CD4-positive, alpha-beta T cell treated with Interleukin-2 at 100 ng/mL for 4 hours (primary cell): ENCODE data around the gene SIX2.
"Not testable (repeated sequence)": the region's sequence is repeated elsewhere in the genome, so short reads cannot be mapped to it uniquely, and the experiment has no call there.

Experiments
- DNase-seq: peaks from one replicate; pipeline ENCODE4 v3.0.0-alpha.2; 2020; ENCODE audit warnings: low spot score

Gene SIX2

GRCh38 chr2:45009303-45009927, at the start of gene SIX2:
Gene SIX2 (minus strand): TSS chr2:45009452. CDS start chr2:45009110, 342 bp downstream.
- no peak for DNase-seq

DNA sequence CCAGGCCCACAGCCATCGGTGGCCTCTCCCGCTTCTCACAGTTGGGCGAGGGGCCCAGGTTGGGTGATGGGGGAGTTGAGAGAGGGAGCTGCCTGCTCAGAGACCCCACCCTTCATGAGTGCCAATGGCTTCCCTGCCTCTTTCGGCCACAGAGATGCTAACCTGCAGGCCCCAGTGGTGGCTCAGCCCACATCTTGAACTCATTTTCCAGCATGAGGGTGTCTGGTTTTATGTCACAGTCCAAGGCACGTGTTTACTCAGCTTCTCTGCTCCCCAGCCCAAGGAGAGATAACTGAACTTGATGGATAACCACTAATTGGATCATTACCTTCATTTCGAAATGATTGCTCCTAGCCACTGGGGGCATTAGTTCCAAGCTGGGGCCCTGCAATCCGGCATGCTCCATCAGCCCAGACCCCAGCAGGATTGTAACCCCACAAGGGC, 45.9 kb upstream of the SIX2 start:
- DNase-seq, result no peak

DNA sequence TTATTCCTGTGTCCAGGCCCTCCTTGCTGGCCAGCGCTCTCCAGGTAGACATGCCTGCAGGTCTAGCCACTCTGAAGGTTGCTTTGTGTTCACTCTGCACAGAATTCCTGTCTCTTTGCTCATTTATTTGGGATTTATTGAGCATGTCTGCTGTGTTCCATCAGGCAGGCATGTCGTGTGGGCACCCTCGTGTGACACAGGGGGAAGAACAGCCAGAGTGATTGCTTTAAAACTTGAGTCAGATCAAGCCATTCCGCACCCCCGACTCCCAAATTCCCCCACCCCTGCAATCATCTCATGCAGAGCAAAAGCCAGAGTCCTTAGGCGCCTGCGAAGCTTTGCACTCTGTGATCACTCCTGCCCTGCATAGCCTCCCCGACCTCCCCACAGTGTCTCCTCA, 44.7 kb upstream of the SIX2 start:
- no peak for DNase-seq

- no peak for DNase-seq
Observed at GRCh38 chr2:45052388-45052928, 43.2 kb upstream of the SIX2 start.

DNA sequence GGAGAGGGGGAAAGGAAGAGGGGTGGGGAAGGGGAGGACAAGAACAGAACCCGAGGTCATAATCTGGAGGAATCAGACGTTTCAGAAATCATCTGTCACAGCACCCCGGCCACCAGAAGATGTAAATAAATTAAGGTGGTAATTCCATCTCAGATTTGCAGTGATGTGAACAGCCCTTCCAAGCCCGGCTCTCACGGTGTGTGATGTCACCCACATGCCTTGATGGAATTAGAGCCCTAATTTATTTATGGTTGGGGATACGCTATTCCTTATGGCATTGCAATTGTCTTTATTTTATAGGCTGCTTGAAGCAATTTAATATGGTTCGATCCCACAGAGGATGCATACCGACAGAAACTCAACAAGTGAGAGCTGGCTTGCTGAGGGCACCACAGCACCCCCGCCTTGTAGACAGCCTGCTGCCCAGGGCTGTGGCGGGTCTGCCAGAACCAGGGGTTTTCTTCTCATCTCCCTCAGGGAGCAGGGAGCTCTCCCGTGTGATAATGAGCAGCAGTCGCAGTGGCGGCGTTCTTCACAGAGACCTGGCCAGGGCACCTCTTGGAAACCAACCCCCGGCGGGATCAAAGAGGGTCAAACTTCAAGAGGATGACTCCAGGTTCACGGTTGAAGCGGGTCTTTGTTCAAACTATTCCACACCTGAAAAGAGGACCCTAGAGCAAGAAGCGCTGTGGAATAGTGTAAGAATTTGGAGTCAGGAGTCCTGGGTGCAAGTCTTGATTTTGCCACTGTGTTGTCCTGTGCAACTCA, 40.5 kb upstream of the SIX2 start:
- DNase-seq, result no peak

GRCh38 chr2:45047301-45047700, 38.0 kb upstream of the SIX2 start:
- DNase-seq, result no peak

GRCh38 chr2:45046786-45047185, 37.5 kb upstream of the SIX2 start:
- DNase-seq, result no peak

- DNase-seq, result no peak
Observed at GRCh38 chr2:45045706-45046105, 36.5 kb upstream of the SIX2 start.

DNA sequence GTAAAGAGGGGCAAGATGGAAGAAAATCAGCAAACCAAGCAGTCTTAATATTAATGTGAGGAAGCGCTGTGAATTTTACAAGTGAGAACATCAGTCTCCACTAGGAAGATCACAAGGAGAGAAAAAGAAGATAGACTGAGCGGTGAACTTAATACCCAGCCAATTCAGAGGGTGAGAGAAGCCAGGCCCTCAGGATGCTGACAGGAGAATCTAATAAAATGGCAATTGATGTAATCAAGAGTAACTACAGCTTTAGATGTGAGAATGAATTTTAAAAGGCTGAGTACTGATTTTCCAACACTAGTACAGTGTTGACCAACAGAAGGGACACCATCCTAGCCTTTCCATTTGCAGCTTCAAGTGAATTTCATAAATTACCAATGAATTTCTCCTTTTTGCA, 35.7 kb upstream of the SIX2 start:
- no peak for DNase-seq

- DNase-seq, result no peak
Observed at GRCh38 chr2:45043174-45043573, 33.9 kb upstream of the SIX2 start.

DNA sequence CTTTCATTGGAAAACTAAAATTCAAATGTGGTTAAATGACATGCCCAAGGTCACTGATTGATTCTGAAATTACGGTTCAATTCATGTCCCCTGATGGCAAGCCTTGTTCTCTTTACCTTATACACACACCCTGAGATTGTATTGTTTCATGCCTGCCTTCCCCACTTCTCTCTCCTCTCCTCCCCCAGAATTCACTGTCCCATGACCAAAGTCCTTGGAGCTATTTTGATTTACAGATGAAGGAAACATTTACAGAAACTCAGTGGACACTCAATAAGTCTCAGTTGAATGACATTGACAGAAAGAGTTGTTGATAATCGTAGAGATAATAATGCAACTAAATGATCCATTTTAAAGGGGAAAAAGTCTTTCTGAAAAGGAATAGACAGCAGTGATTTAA, 33.1 kb upstream of the SIX2 start:
- DNase-seq, result no peak

GRCh38 chr2:45040786-45041185, 31.5 kb upstream of the SIX2 start:
- no peak for DNase-seq

DNA sequence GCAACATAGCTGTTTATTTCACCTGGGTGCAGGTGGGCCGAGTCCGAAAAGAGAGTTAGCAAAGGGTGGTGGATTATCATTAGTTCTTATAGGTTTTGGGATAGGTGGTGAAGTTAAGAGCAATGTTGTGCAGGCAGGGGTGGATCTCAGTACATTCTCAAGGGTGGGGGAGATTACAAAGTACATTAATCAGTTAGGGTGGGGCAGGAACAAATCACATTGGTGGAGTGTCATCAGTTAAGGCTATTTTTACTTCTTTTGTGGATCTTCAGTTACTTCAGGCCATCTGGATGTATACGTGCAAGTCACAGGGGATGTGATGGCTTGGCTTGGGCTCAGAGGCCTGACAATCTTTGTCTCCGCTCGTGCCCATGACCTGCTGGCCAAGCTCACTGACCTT, 30.6 kb upstream of the SIX2 start:
- DNase-seq, result not testable (repeated sequence)

- not testable (repeated sequence) for DNase-seq
Observed at GRCh38 chr2:45038861-45039260, 29.6 kb upstream of the SIX2 start.

DNA sequence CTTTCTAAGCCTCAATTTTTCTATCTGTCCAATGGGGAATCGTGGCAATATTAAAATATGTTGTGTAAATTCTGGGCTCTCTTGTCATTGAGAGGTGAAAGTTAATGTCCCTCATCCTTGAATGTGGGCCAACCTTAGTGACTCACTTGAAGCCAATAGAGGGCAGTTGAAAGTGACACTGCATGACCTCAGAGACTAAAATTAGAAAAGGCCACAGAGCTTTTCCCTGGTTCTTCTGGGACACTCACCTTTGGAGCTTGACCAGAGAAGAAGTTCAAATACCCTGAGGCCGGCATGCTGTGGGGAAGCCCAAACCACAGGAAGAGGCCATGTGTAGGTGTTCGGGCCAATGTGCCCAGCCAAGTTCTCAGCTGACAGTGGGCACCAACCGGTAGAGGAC, 24.1 kb upstream of the SIX2 start:
- DNase-seq, result no peak

DNA sequence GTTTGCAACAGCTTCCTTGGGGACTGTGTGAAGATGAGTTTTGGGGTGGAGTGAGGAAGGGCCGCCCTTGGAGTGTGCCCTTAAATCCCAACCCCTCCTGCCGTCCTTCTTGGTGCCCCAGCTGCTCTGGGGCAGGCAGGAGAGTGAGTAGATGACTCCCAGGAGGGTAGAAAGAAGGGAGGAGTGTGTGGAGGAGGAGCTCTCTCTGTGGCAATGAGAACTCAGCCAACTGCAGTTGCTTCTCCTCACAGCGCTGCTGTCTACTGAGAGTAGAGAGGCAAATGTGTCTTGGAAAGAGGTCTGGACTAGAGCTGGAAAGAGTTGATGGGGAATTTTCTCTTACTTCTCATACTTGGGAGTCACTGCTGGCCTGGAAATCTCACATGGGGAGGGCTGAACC, 21.8 kb upstream of the SIX2 start:
- DNase-seq, result no peak

DNA sequence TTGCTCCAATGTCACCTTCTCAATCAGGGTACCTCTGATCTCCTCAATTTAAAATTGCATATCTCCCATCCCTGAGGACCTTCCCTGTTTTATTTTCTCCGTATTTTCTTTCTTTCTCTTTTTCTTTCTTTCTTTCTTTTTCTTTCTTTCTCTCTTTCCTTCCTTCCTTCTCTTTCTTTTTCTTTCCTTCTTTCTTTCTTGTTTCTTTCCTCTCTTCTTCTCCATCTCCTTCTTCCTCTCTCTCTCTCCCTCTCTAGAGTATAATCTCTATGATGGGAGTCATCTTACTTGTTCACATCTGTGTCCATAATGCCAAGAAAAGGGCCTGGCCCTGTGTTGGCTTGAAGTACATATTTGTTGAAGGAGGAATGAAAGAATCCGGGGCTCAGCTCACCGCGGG, 21.3 kb upstream of the SIX2 start:
- no peak for DNase-seq

DNA sequence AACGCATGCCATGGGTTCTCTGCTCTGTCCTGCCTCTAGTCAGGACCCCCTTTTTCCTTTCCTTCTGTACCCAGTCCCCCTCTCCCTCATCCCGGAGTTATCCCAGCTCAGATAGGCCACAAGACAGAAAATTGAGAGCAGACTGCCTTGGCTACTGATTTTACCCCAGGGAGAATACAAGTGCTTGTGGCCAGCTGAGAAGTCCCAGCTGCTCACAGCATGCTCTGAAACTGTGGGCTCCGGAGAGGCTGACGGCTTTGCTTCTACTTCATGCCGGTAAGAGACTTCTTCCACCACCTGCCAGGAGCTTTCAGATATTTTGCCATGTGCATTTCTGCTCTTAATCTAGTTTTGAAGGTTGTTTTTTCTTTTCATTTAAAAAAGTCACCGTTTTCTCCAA, 20.0 kb upstream of the SIX2 start:
- DNase-seq, result no peak

DNA sequence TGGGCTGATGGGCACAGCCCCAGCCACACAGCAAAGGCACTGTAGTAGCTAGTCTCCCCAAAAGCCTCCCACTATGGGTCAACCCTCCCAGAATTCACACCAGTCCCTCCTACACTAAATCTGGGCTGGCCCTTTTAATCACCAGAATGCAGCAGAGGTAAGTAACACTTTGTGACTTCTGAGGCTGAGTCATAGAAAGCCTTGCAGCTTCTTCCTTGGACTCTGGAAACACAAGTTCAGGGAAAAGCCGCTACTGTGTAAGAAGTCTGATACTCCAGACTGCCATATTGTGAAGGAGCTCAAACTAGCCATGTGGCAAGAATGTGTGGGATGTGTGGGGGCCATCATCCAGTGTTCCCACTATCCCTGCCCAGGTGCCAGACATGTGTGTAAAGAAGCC, 19.0 kb upstream of the SIX2 start:
- DNase-seq, result no peak

DNA sequence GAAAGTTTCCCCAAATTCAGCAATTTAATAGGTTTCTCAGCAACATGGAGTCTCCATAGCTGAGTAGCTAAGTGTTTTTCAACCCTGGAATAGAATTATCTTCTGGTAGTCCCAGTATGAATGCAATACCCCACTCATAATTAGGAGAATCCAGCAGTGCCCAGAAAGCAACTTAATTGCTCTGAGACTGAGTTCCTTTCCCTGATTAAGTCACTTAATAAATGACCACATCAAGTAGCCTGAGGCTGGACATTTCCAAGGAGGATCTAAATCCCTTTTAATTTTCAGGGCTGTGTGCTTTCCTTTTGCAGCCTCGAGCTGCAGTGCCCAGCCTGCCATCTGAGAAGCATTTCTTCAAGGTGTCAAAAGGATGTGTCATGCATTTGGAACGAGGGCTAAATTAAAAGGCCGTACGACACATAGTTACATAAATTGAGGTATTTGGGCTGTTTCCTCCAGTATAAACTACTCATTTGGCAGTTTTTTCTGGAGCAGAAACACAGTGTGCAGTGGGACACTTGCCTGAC, 17.7 kb upstream of the SIX2 start:
- no peak for DNase-seq

DNA sequence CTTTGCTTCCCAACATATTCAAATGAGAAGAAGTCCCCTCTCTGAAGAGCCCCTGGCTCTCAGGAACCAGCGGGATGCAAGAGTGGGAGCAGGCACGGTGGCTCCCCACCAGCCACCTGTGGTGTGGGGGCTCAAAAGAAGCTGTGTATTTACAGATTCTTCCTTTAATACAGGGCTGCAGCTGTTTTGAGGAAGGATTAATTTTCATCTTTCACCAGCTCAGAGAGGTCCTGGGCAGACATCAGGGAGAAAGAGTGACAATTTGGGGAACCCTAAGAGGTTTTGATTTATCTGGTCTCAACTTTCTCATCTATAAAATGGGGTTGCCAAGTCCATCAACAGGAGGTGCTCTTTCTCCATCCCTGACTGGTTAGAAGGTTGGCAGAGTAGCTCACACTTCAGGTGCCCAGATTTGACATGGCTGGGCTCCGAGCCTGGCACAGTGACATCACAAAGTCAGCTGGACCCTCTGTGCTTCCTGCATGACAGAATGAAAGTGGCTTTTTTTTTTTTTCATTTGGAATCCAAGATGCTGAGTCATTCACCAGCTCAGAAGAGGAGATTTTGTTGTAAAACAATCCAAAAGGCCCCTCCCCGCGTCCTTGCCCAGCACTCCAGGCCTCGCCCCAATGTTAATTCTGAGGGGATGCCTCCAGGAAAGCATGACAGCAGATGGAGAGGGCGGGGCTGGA, 15.5 kb upstream of the SIX2 start:
- no peak for DNase-seq

DNA sequence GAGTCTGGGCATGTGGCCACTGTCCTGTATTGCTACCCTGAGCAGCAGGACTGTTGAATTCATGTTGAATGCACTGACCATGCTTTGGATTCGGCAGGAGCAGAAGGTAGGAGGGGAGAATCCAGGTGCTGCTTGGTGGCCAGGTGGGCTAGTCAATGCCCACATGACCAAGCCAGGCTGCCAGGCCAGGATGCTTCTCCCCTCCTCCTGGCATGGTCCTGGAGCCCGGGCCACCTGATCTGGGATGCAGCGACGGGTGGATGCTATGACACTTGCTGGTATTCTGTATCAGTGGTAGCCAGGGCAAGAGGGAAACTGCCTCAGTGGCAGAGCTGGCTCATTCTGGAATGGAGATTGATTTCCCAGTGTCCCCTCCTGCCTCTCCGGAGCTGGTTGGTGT, 14.8 kb upstream of the SIX2 start:
- DNase-seq, result no peak

DNA sequence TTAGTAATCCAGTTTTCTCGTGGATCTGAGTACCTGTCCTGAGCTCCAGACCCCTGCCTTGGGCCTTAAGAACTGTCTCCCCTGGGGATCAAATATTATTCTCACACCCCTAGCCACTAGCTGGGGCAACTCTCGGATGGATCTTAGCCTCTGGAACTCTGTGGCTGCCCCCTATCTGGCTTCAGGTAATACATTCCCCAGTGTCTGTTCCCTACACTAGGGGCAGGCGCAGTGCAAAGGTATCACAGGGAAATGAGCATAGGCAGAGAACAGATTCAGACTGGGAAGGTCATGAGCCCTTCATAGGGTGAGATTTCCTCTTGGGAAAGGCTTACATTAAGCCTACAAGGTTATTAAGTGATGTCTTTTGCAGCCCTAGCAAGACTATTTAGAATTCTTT, 11.2 kb upstream of the SIX2 start:
- DNase-seq, result no peak
